H9 (cell line): ENCODE results near the gene OR5K2. TPM values are rescaled to one million over a fixed set of nuclear protein-coding genes. Genes with fewer than 3 reads are reported as not detected.

ENCODE experiments used
- DNase-seq: peaks from one replicate; pipeline ENCODE4 v3.0.0-alpha.2; 2017
- H2AFZ ChIP-seq: one replicate; pipeline ENCODE4 v1.6.1; 2013; ENCODE audit warnings: mild to moderate bottlenecking, low read length, control low read depth, moderate library complexity
- H2AK5ac ChIP-seq: 2 replicates; pipeline ENCODE4 v1.6.1; 2013; ENCODE audit warnings: low read length, control low read depth, mixed read lengths; ENCODE audit not compliant: insufficient read length
- H2BK120ac ChIP-seq: one replicate; pipeline ENCODE4 v1.6.1; 2013; ENCODE audit warnings: low read depth, mild to moderate bottlenecking, low read length, control low read depth, inconsistent platforms; ENCODE audit not compliant: poor library complexity, severe bottlenecking
- H2BK12ac ChIP-seq: 2 replicates; pipeline ENCODE4 v1.6.1; 2013; ENCODE audit warnings: low read length, control low read depth, mixed read lengths, low read depth; ENCODE audit not compliant: insufficient read length
- H2BK15ac ChIP-seq: 2 replicates; pipeline ENCODE4 v1.6.1; 2013; ENCODE audit warnings: low read depth, low read length, control low read depth
- H2BK20ac ChIP-seq: one replicate; pipeline ENCODE4 v1.6.1; 2013; ENCODE audit warnings: low read depth, mild to moderate bottlenecking, low read length, control low read depth, inconsistent platforms; ENCODE audit not compliant: poor library complexity, severe bottlenecking
- H2BK5ac ChIP-seq: 2 replicates; pipeline ENCODE4 v1.6.1; 2013; ENCODE audit warnings: low read length, control low read depth, mixed read lengths; ENCODE audit not compliant: insufficient read length
- H3K14ac ChIP-seq: 2 replicates; pipeline ENCODE4 v1.6.1; 2013; ENCODE audit warnings: low read length, control low read depth; ENCODE audit not compliant: insufficient read depth
- H3K18ac ChIP-seq: 2 replicates; pipeline ENCODE4 v1.6.1; 2013; ENCODE audit warnings: low read depth, mild to moderate bottlenecking, mixed read lengths, low read length, control low read depth; ENCODE audit not compliant: insufficient read length
- H3K23ac ChIP-seq: 2 replicates; pipeline ENCODE4 v1.6.1; 2013; ENCODE audit warnings: low read length, control low read depth, mixed read lengths, low read depth; ENCODE audit not compliant: insufficient read length
- H3K23me2 ChIP-seq: 2 replicates; pipeline ENCODE4 v1.6.1; 2013; ENCODE audit warnings: low read depth, mild to moderate bottlenecking, mixed read lengths, low read length, control low read depth; ENCODE audit not compliant: insufficient read length, poor library complexity, severe bottlenecking
- H3K27ac ChIP-seq: 2 replicates; pipeline ENCODE4 v1.5.1; 2013; ENCODE audit warnings: low read length, control low read depth, mixed read lengths, low read depth; ENCODE audit not compliant: insufficient read length
- H3K27me3 ChIP-seq: 2 replicates; pipeline ENCODE4 v1.6.1; 2013; ENCODE audit warnings: low read length, control low read depth, inconsistent platforms; ENCODE audit not compliant: insufficient read depth
- H3K4ac ChIP-seq: 2 replicates; pipeline ENCODE4 v1.6.1; 2013; ENCODE audit warnings: low read depth, mild to moderate bottlenecking, control low read depth, inconsistent platforms, low read length, moderate library complexity
- H3K4me1 ChIP-seq: 2 replicates; pipeline ENCODE4 v1.6.1; 2013; ENCODE audit warnings: low read length, control low read depth, inconsistent platforms; ENCODE audit not compliant: insufficient read depth
- H3K4me2 ChIP-seq: 2 replicates; pipeline ENCODE4 v1.6.1; 2013; ENCODE audit warnings: low read length, control low read depth, mixed read lengths; ENCODE audit not compliant: insufficient read length, insufficient read depth
- H3K56ac ChIP-seq: 2 replicates; pipeline ENCODE4 v1.6.1; 2013; ENCODE audit warnings: low read depth, mild to moderate bottlenecking, mixed read lengths, low read length, control low read depth; ENCODE audit not compliant: insufficient read length
- H3K79me1 ChIP-seq: 2 replicates; pipeline ENCODE4 v1.6.1; 2013; ENCODE audit warnings: low read depth, mild to moderate bottlenecking, moderate library complexity, low read length, control low read depth, inconsistent platforms; ENCODE audit not compliant: insufficient read depth, poor library complexity, severe bottlenecking
- H3K79me2 ChIP-seq: 2 replicates; pipeline ENCODE4 v1.6.1; 2013; ENCODE audit warnings: low read length, control low read depth, inconsistent platforms; ENCODE audit not compliant: insufficient read depth
- H3K9ac ChIP-seq: 2 replicates; pipeline ENCODE4 v1.6.1; 2013; ENCODE audit warnings: low read length, control low read depth, mixed read lengths; ENCODE audit not compliant: insufficient read length; ENCODE audit errors: extremely low read depth
- H3K9me3 ChIP-seq: one replicate; pipeline ENCODE4 v1.6.1; 2013; ENCODE audit warnings: low read depth, low read length, inconsistent platforms; ENCODE audit not compliant: control insufficient read depth
- H3T11ph ChIP-seq: one replicate; pipeline ENCODE4 v1.6.1; 2013; ENCODE audit warnings: mild to moderate bottlenecking, low read length, control low read depth, inconsistent platforms
- H4K20me1 ChIP-seq: one replicate; pipeline ENCODE4 v1.6.1; 2013; ENCODE audit not compliant: control insufficient read depth, insufficient read length, insufficient read depth
- H4K5ac ChIP-seq: 2 replicates; pipeline ENCODE4 v1.6.1; 2013; ENCODE audit warnings: low read depth, mild to moderate bottlenecking, mixed read lengths, low read length, control low read depth; ENCODE audit not compliant: insufficient read length
- H4K8ac ChIP-seq: replicated peaks from 2 replicates; pipeline ENCODE4 v1.6.1; 2013; ENCODE audit warnings: low read length, control low read depth, mixed read lengths, low read depth; ENCODE audit not compliant: insufficient read length
- H4K91ac ChIP-seq: 2 replicates; pipeline ENCODE4 v1.6.1; 2013; ENCODE audit warnings: low read depth, mild to moderate bottlenecking, moderate library complexity, mixed read lengths, low read length, control low read depth; ENCODE audit not compliant: insufficient read length
- H3K27ac Mint-ChIP-seq, 3 experiments: 2 replicates in 2 of 3; 3 replicates in 1 of 3; pipeline ENCODE4 v1.8.0; 2020 to 2021; ENCODE audit warnings: mixed read lengths in 3 of 3, mild to moderate bottlenecking in 1 of 3, moderate library complexity in 1 of 3
- H3K27me3 Mint-ChIP-seq: 2 replicates; pipeline ENCODE4 v1.8.0; 2021; ENCODE audit warnings: low read depth, mild to moderate bottlenecking, moderate library complexity, mixed read lengths
- H3K36me3 Mint-ChIP-seq, 3 experiments: 2 replicates in 2 of 3; 3 replicates in 1 of 3; pipeline ENCODE4 v1.8.0; 2020 to 2021; ENCODE audit warnings: low read depth in 3 of 3, mixed read lengths in 3 of 3; ENCODE audit not compliant: insufficient read depth in 1 of 3
- H3K4me1 Mint-ChIP-seq, 2 experiments: 2 replicates each; pipeline ENCODE4 v1.8.0; 2020; ENCODE audit warnings: mixed read lengths in 2 of 2
- H3K4me3 Mint-ChIP-seq, 2 experiments: 2 replicates in 1 of 2; 3 replicates in 1 of 2; pipeline ENCODE4 v1.8.0; 2020 to 2021; ENCODE audit warnings: mild to moderate bottlenecking in 2 of 2, mixed read lengths in 2 of 2, moderate library complexity in 1 of 2
- H3K9me3 Mint-ChIP-seq, 2 experiments: 2 replicates in 1 of 2; 3 replicates in 1 of 2; pipeline ENCODE4 v1.8.0; 2020; ENCODE audit warnings: mild to moderate bottlenecking in 2 of 2, mixed read lengths in 2 of 2, moderate library complexity in 1 of 2
- CTCF ChIP-seq: fragments of 200-600 bp; sonication (generic); conservative IDR thresholded peaks from 3 replicates; pipeline ENCODE4 v1.8.0; 2021; ENCODE audit warnings: antibody characterized with exemption, mild to moderate bottlenecking
- WGBS: extraction: QIAGEN DNeasy Blood & Tissue Kit; methylation state at CpG from one replicate; pipeline ENCODE4 v1.1.7; 2013; ENCODE audit warnings: missing lambda C conversion rate, low lambda C conversion rate, mixed read lengths; ENCODE audit not compliant: insufficient read length; ENCODE audit errors: extremely low coverage; 5-methylcytosine and 5-hydroxymethylcytosine counted together
- total RNA-seq: library from RNA; stranded (reverse); gene quantifications from 2 replicates; pipeline ENCODE4 v1.2.1, GENCODE V29; 2021

OR5K2 gene
- total RNA-seq, 1 experiment from 2014 or later, result not detected

GRCh38 chr3:98454929-98455328 lies 42.6 kb upstream of the OR5K2 start:
- no CpG with 5 or more reads among the region's 1 CpG for WGBS
- Histone ChIP-seq H3K4me2 (no peak overlapping the region), H3K18ac (no peak overlapping the region), H2BK5ac (no peak overlapping the region), H4K20me1 (no peaks in the 10 kb centered on the region), H2BK12ac (no peak overlapping the region), H3K79me1 (no peaks in the 10 kb centered on the region), H3K4me1 (no peaks in the 10 kb centered on the region), H3K9ac (no peak overlapping the region), H4K8ac (no peak overlapping the region), H2BK120ac (no peak overlapping the region), H3K23ac (no peak overlapping the region), H3K23me2 (no peaks in the 10 kb centered on the region), H4K91ac (no peak overlapping the region), H3K27me3 (no peaks in the 10 kb centered on the region), H3K27ac (no peak overlapping the region), H3K56ac (no peak overlapping the region), H3K79me2 (no peaks in the 10 kb centered on the region), H3T11ph (no peak overlapping the region), H3K14ac (no peak overlapping the region), H3K9me3 (no peaks in the 10 kb centered on the region), H2AK5ac (no peak overlapping the region), H2BK15ac (no peak overlapping the region), H2AFZ (no peak overlapping the region), H4K5ac (no peak overlapping the region), H3K4ac (no peak overlapping the region), H2BK20ac (no peak overlapping the region)
- Mint-ChIP-seq H3K4me3 (no peak overlapping the region), H3K9me3 (no peaks in the 10 kb centered on the region; a peak in 2 of 5 replicates), H3K4me1 (no peaks in the 10 kb centered on the region), H3K27ac (no peak overlapping the region), H3K36me3 (no peaks in the 10 kb centered on the region), H3K27me3 (no peaks in the 10 kb centered on the region)
- TF ChIP-seq CTCF, result no peak
- DNase-seq, result no peak
